ENCODE data around the gene PODXL. TPM values are rescaled to one million over a fixed set of nuclear protein-coding genes. Genes with fewer than 3 reads are reported as not detected.

The PODXL gene
- total RNA-seq, 2 experiments from 2014 or later, result 0.45 to 0.51 TPM

- CTCF ChIA-PET, result interaction anchor here (1.2 to 5.1 kb wide), 4 partner anchors 11 to 19 kb away, joined by 3 to 25 read pairs (median 6); no protein-coding TSS in a partner anchor
- intact Hi-C loops (cut with micrococcal nuclease), result no loop called here
- no peak overlapping the region for H3K27ac Mint-ChIP-seq
Observed at GRCh38 chr7:131494182-131494581, 62.2 kb downstream of the PODXL start.

GRCh38 chr7:131493581-131493980, 62.8 kb downstream of the PODXL start:
- Mint-ChIP-seq H3K9me3 (no peaks in the 10 kb centered on the region), H3K27ac (no peak overlapping the region), H3K36me3 (ENCODE audit: low read depth) (no peaks in the 10 kb centered on the region), H3K27me3 (no peaks in the 10 kb centered on the region), H3K4me3 (no peak overlapping the region), H3K4me1 (ENCODE audit: low read depth) (no peaks in the 10 kb centered on the region)
- ChIA-PET POLR2A (no interaction called here), CTCF (interaction anchor here (1.1 to 5.1 kb wide), 6 partner anchors 9 to 54 kb away, joined by 3 to 25 read pairs (median 5); no protein-coding TSS in a partner anchor)
- intact Hi-C loops (cut with micrococcal nuclease), result no loop called here
- ATAC-seq (no peak), DNase-seq (no peak)
- no peak for TF ChIP-seq CTCF (IDR thresholded peaks at IDR 0.05)

More at GRCh38 chr7:131494182-131494581, 62.2 kb downstream of the PODXL start:
- H3K4me1 Mint-ChIP-seq (ENCODE audit: low read depth), result no peaks in the 10 kb centered on the region
- TF ChIP-seq CTCF (IDR thresholded peaks at IDR 0.05), result no peak
- H3K36me3 Mint-ChIP-seq (ENCODE audit: low read depth), result no peaks in the 10 kb centered on the region
- H3K9me3 Mint-ChIP-seq, result no peaks in the 10 kb centered on the region
- POLR2A ChIA-PET, result no interaction called here
- ATAC-seq, result no peak
- H3K4me3 Mint-ChIP-seq, result no peak overlapping the region
- H3K27me3 Mint-ChIP-seq, result no peaks in the 10 kb centered on the region
- no peak for DNase-seq

- ATAC-seq (no peak), DNase-seq (no peak)
- Mint-ChIP-seq H3K36me3 (ENCODE audit: low read depth) (no peaks in the 10 kb centered on the region), H3K27ac (no peak overlapping the region), H3K27me3 (no peaks in the 10 kb centered on the region), H3K9me3 (no peaks in the 10 kb centered on the region), H3K4me1 (ENCODE audit: low read depth) (no peaks in the 10 kb centered on the region), H3K4me3 (no peak overlapping the region)
- ChIA-PET CTCF (interaction anchor here (1.1 to 5.1 kb wide), 7 partner anchors 8 to 54 kb away, joined by 3 to 25 read pairs (median 4); no protein-coding TSS in a partner anchor), POLR2A (interaction anchor here (1.4 kb wide), 1 partner anchor 10 kb away, joined by 3 read pairs; no protein-coding TSS in a partner anchor)
- no peak for TF ChIP-seq CTCF (IDR thresholded peaks at IDR 0.05)
- intact Hi-C loops (cut with micrococcal nuclease), result no loop called here
Observed at GRCh38 chr7:131493081-131493480, 63.3 kb downstream of the PODXL start.

GRCh38 chr7:131489881-131490280, 66.5 kb downstream of the PODXL start:
- no peak for ATAC-seq
- no peaks in the 10 kb centered on the region for H3K27me3 Mint-ChIP-seq
- no peaks in the 10 kb centered on the region for H3K9me3 Mint-ChIP-seq
- intact Hi-C loops (cut with micrococcal nuclease), result no loop called here
- no peaks in the 10 kb centered on the region for H3K4me1 Mint-ChIP-seq (ENCODE audit: low read depth)
- no peak overlapping the region for H3K27ac Mint-ChIP-seq
- no peaks in the 10 kb centered on the region for H3K36me3 Mint-ChIP-seq (ENCODE audit: low read depth)
- no peak for DNase-seq
- POLR2A ChIA-PET, result no interaction called here
- CTCF ChIA-PET, result interaction anchor here (1.5 to 5.1 kb wide), 4 partner anchors 10 to 252 kb away, joined by 3 to 25 read pairs (median 10); no protein-coding TSS in a partner anchor
- no peak for TF ChIP-seq CTCF (IDR thresholded peaks at IDR 0.05)
- H3K4me3 Mint-ChIP-seq, result no peak overlapping the region

- POLR2A ChIA-PET, result no interaction called here
- TF ChIP-seq CTCF (IDR thresholded peaks at IDR 0.05), result no peak
- Mint-ChIP-seq H3K4me1 (ENCODE audit: low read depth) (no peaks in the 10 kb centered on the region), H3K27me3 (no peaks in the 10 kb centered on the region), H3K27ac (no peak overlapping the region), H3K9me3 (no peaks in the 10 kb centered on the region), H3K36me3 (ENCODE audit: low read depth) (no peaks in the 10 kb centered on the region), H3K4me3 (no peak overlapping the region)
- no peak for ATAC-seq
- intact Hi-C loops (cut with micrococcal nuclease), result no loop called here
- no peak for DNase-seq
- CTCF ChIA-PET, result interaction anchor here (1.0 to 5.1 kb wide), 6 partner anchors 11 to 252 kb away, joined by 3 to 25 read pairs (median 5); no protein-coding TSS in a partner anchor
Observed at GRCh38 chr7:131489196-131489595, 67.2 kb downstream of the PODXL start.
